OCI-LY3 (cell line): ENCODE measurements around the gene LRRC4.

ENCODE experiments used
- H2AFZ ChIP-seq: fragments of 200-600, 300-600 bp; shearing (Covaris generic); 2 replicates; pipeline ENCODE4 v1.6.0; 2014; ENCODE audit warnings: antibody characterized with exemption, low read depth, low read length
- H3K27ac ChIP-seq: fragments of 200-600, 300-600 bp; sonication (generic); 2 replicates; pipeline ENCODE4 v1.5.1; 2014; ENCODE audit warnings: mild to moderate bottlenecking, low read length, moderate library complexity, mixed read lengths
- H3K27me3 ChIP-seq: fragments of 200-600, 300-600 bp; sonication (generic); 2 replicates; pipeline ENCODE4 v1.6.1; 2014; ENCODE audit warnings: low read depth, low read length, mixed read lengths
- H3K36me3 ChIP-seq: fragments of 200-600, 300-600 bp; sonication (generic); replicated peaks from 2 replicates; pipeline ENCODE3; 2014; ENCODE audit warnings: low read depth, low read length, mixed read lengths
- H3K4me1 ChIP-seq: fragments of 300-600, 200-600 bp; sonication (generic); 2 replicates; pipeline ENCODE4 v1.6.1; 2014; ENCODE audit warnings: low read length, mixed read lengths
- H3K4me2 ChIP-seq: fragments of 200-600, 300-600 bp; sonication (generic); 2 replicates; pipeline ENCODE4 v1.6.1; 2014; ENCODE audit warnings: low read length, mixed read lengths
- H3K4me3 ChIP-seq: fragments of 300-600, 200-600 bp; sonication (generic); 2 replicates; pipeline ENCODE4 v1.5.1; 2014; ENCODE audit warnings: antibody characterized with exemption, mild to moderate bottlenecking, low read length, moderate library complexity
- H3K79me2 ChIP-seq: fragments of 300-600, 200-600 bp; shearing (Covaris generic); 2 replicates; pipeline ENCODE4 v1.6.1; 2014; ENCODE audit warnings: mild to moderate bottlenecking, low read length, mixed read lengths
- H3K9ac ChIP-seq: fragments of 300-600, 200-600 bp; shearing (Covaris generic); 2 replicates; pipeline ENCODE4 v1.6.0; 2014; ENCODE audit warnings: mild to moderate bottlenecking, low read length, moderate library complexity
- H3K9me3 ChIP-seq: fragments of 200-600, 300-600 bp; shearing (Covaris generic); 2 replicates; pipeline ENCODE4 v1.6.1; 2014; ENCODE audit warnings: low read length, mixed read lengths; ENCODE audit not compliant: insufficient read depth
- H4K20me1 ChIP-seq: fragments of 200-600, 300-600 bp; sonication (generic); 2 replicates; pipeline ENCODE4 v1.6.1; 2016; ENCODE audit warnings: low read length, mixed read lengths; ENCODE audit not compliant: insufficient read depth
- CTCF ChIP-seq: fragments of 200-600, 300-600 bp; sonication (generic); IDR thresholded peaks from 2 replicates; pipeline ENCODE4 v1.5.1; 2014; ENCODE audit warnings: antibody characterized with exemption, low read length, low read depth
- EZH2phosphoT487 ChIP-seq: fragments of 200-600 bp; shearing (Covaris generic); IDR thresholded peaks from 2 replicates; pipeline ENCODE4 v1.6.1; 2018; ENCODE audit warnings: antibody characterized with exemption, mixed run types, low read depth

The LRRC4 gene

GRCh38 chr7:128003787-128004186 lies 27.4 kb downstream of the LRRC4 start:
- Histone ChIP-seq H3K9me3 (no peaks in the 10 kb centered on the region), H3K4me3 (peak overlapping the region; percentile 22; the same call in 1 of the 2 replicates), H3K4me1 (peaks cover 48% of the 10 kb centered on the region), H3K4me2 (peak overlapping the region; percentile 65), H3K9ac (no peak overlapping the region; the same call in 1 of the 2 replicates), H3K27ac (peak overlapping the region; percentile 44), H3K36me3 (peaks cover 38% of the 10 kb centered on the region), H2AFZ (no peak overlapping the region), H4K20me1 (peaks cover 61% of the 10 kb centered on the region), H3K27me3 (no peaks in the 10 kb centered on the region), H3K79me2 (peaks cover 35% of the 10 kb centered on the region)
- TF ChIP-seq CTCF, result no peak

GRCh38 chr7:128003167-128003566 lies 28.1 kb downstream of the LRRC4 start:
- no peak for TF ChIP-seq CTCF
- TF ChIP-seq EZH2phosphoT487, result no peak
- Histone ChIP-seq H3K27ac (peak overlapping the region; percentile 68), H3K79me2 (peaks cover 35% of the 10 kb centered on the region), H4K20me1 (peaks cover 62% of the 10 kb centered on the region), H2AFZ (no peak overlapping the region), H3K4me3 (peak overlapping the region; percentile 28), H3K4me1 (peaks cover 48% of the 10 kb centered on the region), H3K36me3 (peaks cover 38% of the 10 kb centered on the region), H3K27me3 (no peaks in the 10 kb centered on the region), H3K9ac (no peak overlapping the region; the same call in 1 of the 2 replicates), H3K4me2 (peak overlapping the region; percentile 65), H3K9me3 (no peaks in the 10 kb centered on the region)

GRCh38 chr7:128000854-128001265 lies 30.4 kb downstream of the LRRC4 start:
- no peak overlapping the region for H3K4me2 ChIP-seq

GRCh38 chr7:128000048-128000447 lies 31.2 kb downstream of the LRRC4 start:
- no peak overlapping the region for H2AFZ ChIP-seq
- H3K9me3 ChIP-seq, result no peaks in the 10 kb centered on the region
- no peak overlapping the region for H3K27ac ChIP-seq
- H4K20me1 ChIP-seq, result peaks cover 46% of the 10 kb centered on the region
- H3K36me3 ChIP-seq, result peaks cover 46% of the 10 kb centered on the region
- no peak for TF ChIP-seq CTCF
- TF ChIP-seq EZH2phosphoT487, result no peak
- H3K9ac ChIP-seq, result no peak overlapping the region
- H3K79me2 ChIP-seq, result peaks cover 26% of the 10 kb centered on the region
- H3K4me3 ChIP-seq, result no peak overlapping the region
- H3K27me3 ChIP-seq, result no peaks in the 10 kb centered on the region
- H3K4me1 ChIP-seq, result peaks cover 42% of the 10 kb centered on the region
- H3K4me2 ChIP-seq, result no peak overlapping the region

More at GRCh38 chr7:128000854-128001265, 30.4 kb downstream of the LRRC4 start:
- H3K9me3 ChIP-seq, result no peaks in the 10 kb centered on the region
- H3K79me2 ChIP-seq, result peaks cover 34% of the 10 kb centered on the region
- no peak overlapping the region for H3K9ac ChIP-seq
- peaks cover 54% of the 10 kb centered on the region for H4K20me1 ChIP-seq
- H3K36me3 ChIP-seq, result peaks cover 47% of the 10 kb centered on the region
- H3K27ac ChIP-seq, result no peak overlapping the region
- H2AFZ ChIP-seq, result no peak overlapping the region
- H3K4me1 ChIP-seq, result peaks cover 48% of the 10 kb centered on the region
- TF ChIP-seq CTCF (no peak), EZH2phosphoT487 (no peak)
- H3K4me3 ChIP-seq, result no peak overlapping the region
- H3K27me3 ChIP-seq, result no peaks in the 10 kb centered on the region
